PC-9 (cell line): Measurements from ENCODE around the gene RUNX1.

ENCODE experiments used
- EZH2 ChIP-seq: fragments of 200-600 bp; sonication (generic); IDR thresholded peaks from 2 replicates; pipeline ENCODE4 v1.8.0; 2017; ENCODE audit warnings: antibody characterized with exemption, low read depth
- TF ChIP-seq, protein P1 (sequence below): fragments of 200-600 bp; sonication (generic); conservative IDR thresholded peaks from 2 replicates; pipeline ENCODE4 v1.6.1; 2017; ENCODE audit warnings: mixed run types, antibody characterized with exemption, mild to moderate bottlenecking, moderate library complexity

- TF ChIP-seq, protein P1, sequence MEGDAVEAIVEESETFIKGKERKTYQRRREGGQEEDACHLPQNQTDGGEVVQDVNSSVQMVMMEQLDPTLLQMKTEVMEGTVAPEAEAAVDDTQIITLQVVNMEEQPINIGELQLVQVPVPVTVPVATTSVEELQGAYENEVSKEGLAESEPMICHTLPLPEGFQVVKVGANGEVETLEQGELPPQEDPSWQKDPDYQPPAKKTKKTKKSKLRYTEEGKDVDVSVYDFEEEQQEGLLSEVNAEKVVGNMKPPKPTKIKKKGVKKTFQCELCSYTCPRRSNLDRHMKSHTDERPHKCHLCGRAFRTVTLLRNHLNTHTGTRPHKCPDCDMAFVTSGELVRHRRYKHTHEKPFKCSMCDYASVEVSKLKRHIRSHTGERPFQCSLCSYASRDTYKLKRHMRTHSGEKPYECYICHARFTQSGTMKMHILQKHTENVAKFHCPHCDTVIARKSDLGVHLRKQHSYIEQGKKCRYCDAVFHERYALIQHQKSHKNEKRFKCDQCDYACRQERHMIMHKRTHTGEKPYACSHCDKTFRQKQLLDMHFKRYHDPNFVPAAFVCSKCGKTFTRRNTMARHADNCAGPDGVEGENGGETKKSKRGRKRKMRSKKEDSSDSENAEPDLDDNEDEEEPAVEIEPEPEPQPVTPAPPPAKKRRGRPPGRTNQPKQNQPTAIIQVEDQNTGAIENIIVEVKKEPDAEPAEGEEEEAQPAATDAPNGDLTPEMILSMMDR, result no peak
- TF ChIP-seq EZH2, result no peak
Observed at GRCh38 chr21:35063428-35064172, 14.5 kb upstream of the RUNX1 start.
